ENCODE data around the gene HNRNPDL. TPM values are rescaled to one million over a fixed set of nuclear protein-coding genes. Genes with fewer than 3 reads are reported as not detected.
"Not testable (repeated sequence)": the region's sequence is repeated elsewhere in the genome, so short reads cannot be mapped to it uniquely, and the experiment has no call there.

The HNRNPDL gene
- total and polyA plus RNA-seq, 2 of the 4 experiments (the other 2 are of a cell fraction), result 52.9 to 276 TPM

- TF ChIP-seq CTCF (conservative IDR thresholded peaks at IDR 0.05; ENCODE audit: low read depth, low read length), result no peak
- TF ChIP-seq RAD21 (IDR thresholded peaks at IDR 0.05; ENCODE audit: low read length), result no peak
Measured at GRCh38 chr4:82479562-82479961, 49.3 kb upstream of the HNRNPDL start (continued).

GRCh38 chr4:82477469-82477868, 47.2 kb upstream of the HNRNPDL start:
- dilution Hi-C loops (cut with HindIII; ENCODE audit: low sequenced_read_pairs, unreplicated experiment); H2BK15ac ChIP-seq (ENCODE audit: low read depth, low read length); POLR2A ChIA-PET (ENCODE audit: unreplicated experiment); intact Hi-C loops (cut with micrococcal nuclease); H3K4ac ChIP-seq (ENCODE audit: low read depth, low read length); H3K9me3 ChIP-seq (ENCODE audit: control insufficient read depth, insufficient read depth, low read length); H3K23ac ChIP-seq (ENCODE audit: low read depth, low read length); H4K8ac ChIP-seq (ENCODE audit: low read depth in 2 of 2, low read length in 2 of 2); H2AK9ac ChIP-seq (replicated peaks; ENCODE audit: low read depth, low read length, poor library complexity); H3K9ac ChIP-seq (ENCODE audit: low read depth, low read length); H3K4me3 ChIP-seq (ENCODE audit: insufficient read depth, low read depth, low read length); H3K36me3 ChIP-seq (ENCODE audit: control insufficient read depth, insufficient read depth, low read length); H3K56ac ChIP-seq (ENCODE audit: extremely low read depth, insufficient read depth, low read length); H2AFZ ChIP-seq (replicated peaks; ENCODE audit: low read length, poor library complexity); H2BK120ac ChIP-seq (ENCODE audit: low read depth, low read length); H3K27ac ChIP-seq (ENCODE audit: insufficient read depth, low read length); H4K5ac ChIP-seq (ENCODE audit: low read depth, low read length); BruUV-seq (replicated peaks); H3K18ac ChIP-seq (ENCODE audit: low read depth, low read length); in situ Hi-C loops (cut with MboI; ENCODE audit: low sequenced_read_pairs); H3K4me2 ChIP-seq (ENCODE audit: low read depth, low read length); H3K9me1 ChIP-seq (ENCODE audit: insufficient read depth, low read length); H2AK5ac ChIP-seq (ENCODE audit: low read depth, low read length); DNase-seq; H2BK5ac ChIP-seq (ENCODE audit: low read depth, low read length, poor library complexity, severe bottlenecking); H4K91ac ChIP-seq (ENCODE audit: insufficient read depth, low read depth, low read length); H4K20me1 ChIP-seq (ENCODE audit: insufficient read depth, low read length); H3K14ac ChIP-seq (replicated peaks; ENCODE audit: low read depth, low read length); H3K27me3 ChIP-seq (ENCODE audit: control insufficient read depth, insufficient read depth, low read length); ATAC-seq (ENCODE audit: low read depth); CTCF ChIA-PET; H3K79me1 ChIP-seq (ENCODE audit: low read depth in 1 of 2, low read length in 2 of 2); H3K4me1 ChIP-seq (ENCODE audit: control insufficient read depth, insufficient read depth, low read length); H2BK20ac ChIP-seq (ENCODE audit: low read depth, low read length): not testable (repeated sequence)
- 90% methylated on average over 5 of the region's 9 CpGs; no CpG with 5 or more reads in 1 of the 2 experiments for whole genome bisulfite sequencing, 2 experiments (ENCODE audit: extremely low coverage in 2 of 2, insufficient read length in 1 of 2)

GRCh38 chr4:82475931-82476330, 45.7 kb upstream of the HNRNPDL start:
- H4K20me1 ChIP-seq (ENCODE audit: insufficient read depth, low read length); H2BK5ac ChIP-seq (ENCODE audit: low read depth, low read length, poor library complexity, severe bottlenecking); dilution Hi-C loops (cut with HindIII; ENCODE audit: low sequenced_read_pairs, unreplicated experiment); H2BK120ac ChIP-seq (ENCODE audit: low read depth, low read length); POLR2A ChIA-PET (ENCODE audit: unreplicated experiment); intact Hi-C loops (cut with micrococcal nuclease); H2AK9ac ChIP-seq (replicated peaks; ENCODE audit: low read depth, low read length, poor library complexity); H2AFZ ChIP-seq (replicated peaks; ENCODE audit: low read length, poor library complexity); H2BK20ac ChIP-seq (ENCODE audit: low read depth, low read length); H4K91ac ChIP-seq (ENCODE audit: insufficient read depth, low read depth, low read length); in situ Hi-C loops (cut with MboI; ENCODE audit: low sequenced_read_pairs); H3K56ac ChIP-seq (ENCODE audit: extremely low read depth, insufficient read depth, low read length); H3K9ac ChIP-seq (ENCODE audit: low read depth, low read length); H3K79me1 ChIP-seq (ENCODE audit: low read depth in 1 of 2, low read length in 2 of 2); H4K5ac ChIP-seq (ENCODE audit: low read depth, low read length); ATAC-seq (ENCODE audit: low read depth); H3K9me1 ChIP-seq (ENCODE audit: insufficient read depth, low read length); H3K4me2 ChIP-seq (ENCODE audit: low read depth, low read length); H3K4me1 ChIP-seq (ENCODE audit: control insufficient read depth, insufficient read depth, low read length); H4K8ac ChIP-seq (ENCODE audit: low read depth in 2 of 2, low read length in 2 of 2); H3K23ac ChIP-seq (ENCODE audit: low read depth, low read length); H2AK5ac ChIP-seq (ENCODE audit: low read depth, low read length); CTCF ChIA-PET; H2BK15ac ChIP-seq (ENCODE audit: low read depth, low read length); H3K9me3 ChIP-seq (ENCODE audit: control insufficient read depth, insufficient read depth, low read length); H3K14ac ChIP-seq (replicated peaks; ENCODE audit: low read depth, low read length); BruUV-seq (replicated peaks); H3K36me3 ChIP-seq (ENCODE audit: control insufficient read depth, insufficient read depth, low read length); H3K27ac ChIP-seq (ENCODE audit: insufficient read depth, low read length); H3K18ac ChIP-seq (ENCODE audit: low read depth, low read length); H3K27me3 ChIP-seq (ENCODE audit: control insufficient read depth, insufficient read depth, low read length); H3K4me3 ChIP-seq (ENCODE audit: insufficient read depth, low read depth, low read length); H3K4ac ChIP-seq (ENCODE audit: low read depth, low read length); DNase-seq: not testable (repeated sequence)
- 90% methylated on average over 2 of the region's 7 CpGs; no CpG with 5 or more reads in 1 of the 2 experiments for WGBS, 2 experiments (ENCODE audit: extremely low coverage in 2 of 2, insufficient read length in 1 of 2)

Measured in IMR-90 (cell line).